ENCODE results near the gene INO80.

The INO80 gene

GRCh38 chr15:40984406-40984805 lies 131.7 kb downstream of the INO80 start:
- Histone ChIP-seq H3K36me3 (peaks cover 92% of the 10 kb centered on the region), H3K27ac (no peak overlapping the region)
- TF ChIP-seq CTCF (IDR thresholded peaks at IDR 0.05): no peak

GRCh38 chr15:40982855-40983254 lies 133.2 kb downstream of the INO80 start:
- Histone ChIP-seq H3K4me1 (ENCODE audit: control insufficient read depth in 1 of 2, insufficient read depth in 1 of 2, low read depth in 1 of 2, low read length in 1 of 2) (no peaks in the 10 kb centered on the region), H3K27me3 (no peaks in the 10 kb centered on the region), H3K27ac (no peak overlapping the region), H3K36me3 (peaks cover 100% of the 10 kb centered on the region), H3K4me3 (ENCODE audit: low read depth in 1 of 2, low read length in 1 of 2) (no peak overlapping the region), H3K9me3 (no peaks in the 10 kb centered on the region)
- no peak for TF ChIP-seq CTCF (IDR thresholded peaks at IDR 0.05)

More at GRCh38 chr15:40984406-40984805, 131.7 kb downstream of the INO80 start:
- H3K4me3 ChIP-seq (ENCODE audit: low read depth in 1 of 2, low read length in 1 of 2): no peak overlapping the region
- H3K9me3 ChIP-seq: no peaks in the 10 kb centered on the region
- no peaks in the 10 kb centered on the region for H3K4me1 ChIP-seq (ENCODE audit: control insufficient read depth in 1 of 2, insufficient read depth in 1 of 2, low read depth in 1 of 2, low read length in 1 of 2)
- H3K27me3 ChIP-seq: no peaks in the 10 kb centered on the region

- no peak overlapping the region for H3K4me3 ChIP-seq (ENCODE audit: low read depth in 1 of 2, low read length in 1 of 2)
- peaks cover 100% of the 10 kb centered on the region for H3K36me3 ChIP-seq
- no peak for TF ChIP-seq CTCF (IDR thresholded peaks at IDR 0.05)
- H3K4me1 ChIP-seq (ENCODE audit: control insufficient read depth in 1 of 2, insufficient read depth in 1 of 2, low read depth in 1 of 2, low read length in 1 of 2): no peaks in the 10 kb centered on the region
- H3K27me3 ChIP-seq: no peaks in the 10 kb centered on the region
- no peak overlapping the region for H3K27ac ChIP-seq
- no peaks in the 10 kb centered on the region for H3K9me3 ChIP-seq
Observed at GRCh38 chr15:40981186-40981585, 134.9 kb downstream of the INO80 start.

GRCh38 chr15:40978562-40978961 lies 137.5 kb downstream of the INO80 start:
- TF ChIP-seq CTCF (IDR thresholded peaks at IDR 0.05): no peak
- Histone ChIP-seq H3K4me1 (ENCODE audit: control insufficient read depth in 1 of 2, insufficient read depth in 1 of 2, low read depth in 1 of 2, low read length in 1 of 2) (no peaks in the 10 kb centered on the region), H3K36me3 (peaks cover 79% of the 10 kb centered on the region), H3K27me3 (no peaks in the 10 kb centered on the region), H3K9me3 (no peaks in the 10 kb centered on the region), H3K4me3 (ENCODE audit: low read depth in 1 of 2, low read length in 1 of 2) (no peak overlapping the region), H3K27ac (no peak overlapping the region)

- TF ChIP-seq CTCF (IDR thresholded peaks at IDR 0.05): no peak
- H3K27ac ChIP-seq: no peak overlapping the region
- H3K9me3 ChIP-seq: no peaks in the 10 kb centered on the region
Observed at GRCh38 chr15:40978141-40978540, 137.9 kb downstream of the INO80 start.

GRCh38 chr15:40976819-40977218 lies 139.3 kb downstream of the INO80 start:
- Histone ChIP-seq H3K27ac (no peak overlapping the region), H3K4me1 (ENCODE audit: control insufficient read depth in 1 of 2, insufficient read depth in 1 of 2, low read depth in 1 of 2, low read length in 1 of 2) (no peaks in the 10 kb centered on the region), H3K4me3 (ENCODE audit: low read depth in 1 of 2, low read length in 1 of 2) (no peak overlapping the region), H3K27me3 (no peaks in the 10 kb centered on the region), H3K9me3 (no peaks in the 10 kb centered on the region), H3K36me3 (peaks cover 61% of the 10 kb centered on the region)
- TF ChIP-seq CTCF (IDR thresholded peaks at IDR 0.05): no peak

More at GRCh38 chr15:40978141-40978540, 137.9 kb downstream of the INO80 start:
- Histone ChIP-seq H3K36me3 (peaks cover 74% of the 10 kb centered on the region), H3K4me1 (ENCODE audit: control insufficient read depth in 1 of 2, insufficient read depth in 1 of 2, low read depth in 1 of 2, low read length in 1 of 2) (no peaks in the 10 kb centered on the region), H3K4me3 (ENCODE audit: low read depth in 1 of 2, low read length in 1 of 2) (no peak overlapping the region), H3K27me3 (no peaks in the 10 kb centered on the region)
